H1 (cell line): ENCODE data around the gene ANXA3. TPM values are rescaled to one million over a fixed set of nuclear protein-coding genes. Genes with fewer than 3 reads are reported as not detected.

Source experiments
- BRCA1 ChIP-seq: IDR thresholded peaks from 2 replicates; pipeline ENCODE4 v1.6.1; 2012; ENCODE audit warnings: low read depth, low read length, improper control_type of control experiment
- CHD1 ChIP-seq: IDR thresholded peaks from 2 replicates; pipeline ENCODE4 v1.6.1; 2012; ENCODE audit warnings: low read depth, low read length, improper control_type of control experiment
- EZH2 ChIP-seq: fragments of 200-600 bp; sonication (generic); IDR thresholded peaks from 2 replicates; pipeline ENCODE4 v1.7.1; 2012; ENCODE audit warnings: low read depth, mild to moderate bottlenecking, moderate library complexity, low read length, inconsistent platforms; ENCODE audit not compliant: severe bottlenecking
- polyA plus RNA-seq, 7 experiments: library from polyadenylated mRNA; depleted of rRNA in 3 of 7; stranded (reverse) in 5 of 7; unstranded in 2 of 7; fragments of >200 nt in 5 of 7; fragments of 200-250 nt in 2 of 7; gene quantifications; 1 replicate in 5 of 7; 2 replicates in 1 of 7; 4 replicates in 1 of 7; pipeline versions ENCODE4 v1.2.1 to v1.2.3, GENCODE V29; 2011 to 2013; ENCODE audit warnings: missing spikeins in 2 of 7, mixed read lengths in 2 of 7
- total RNA-seq: library from RNA; stranded (reverse); fragmentation: NEBNext Ultra II Directional; extraction: Animal tissue kit (Norgen Biotek cat#: 25700); gene quantifications from 2 replicates; pipeline ENCODE4 v1.2.1, GENCODE V29; 2021
- TF ChIP-seq, protein P1 (sequence below): IDR thresholded peaks from 2 replicates; pipeline ENCODE4 v1.6.1; 2012; ENCODE audit warnings: inconsistent platforms
- TF ChIP-seq, protein P2 (sequence below): IDR thresholded peaks from 2 replicates; pipeline ENCODE4 v1.6.1; 2012; ENCODE audit warnings: low read length, inconsistent platforms

Gene ANXA3
- total and polyA plus RNA-seq, 2 of the 8 experiments (the other 6 are each of a cell fraction or from before 2014, with no cell fraction given), result 10.3 to 27.3 TPM

DNA sequence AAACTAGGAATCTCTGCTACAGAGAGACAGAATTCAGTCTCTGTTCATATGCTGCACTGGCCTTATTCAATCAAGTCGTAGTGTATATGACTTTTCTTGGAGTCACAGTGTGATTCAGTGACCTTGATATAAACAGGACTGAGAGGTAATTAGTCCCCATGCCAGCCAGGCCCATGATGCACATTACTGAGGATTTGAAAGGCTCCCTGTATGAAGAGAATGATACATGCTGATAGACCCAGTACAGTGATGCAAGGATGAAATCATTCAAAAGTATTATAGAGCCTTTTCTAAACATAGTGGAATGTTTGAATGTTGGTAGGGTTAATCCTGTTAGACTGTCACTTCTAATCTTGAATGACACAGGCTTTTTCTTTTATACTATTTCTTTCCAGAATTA is 34.1 kb downstream of the ANXA3 start (continued):
- TF ChIP-seq, protein P1, sequence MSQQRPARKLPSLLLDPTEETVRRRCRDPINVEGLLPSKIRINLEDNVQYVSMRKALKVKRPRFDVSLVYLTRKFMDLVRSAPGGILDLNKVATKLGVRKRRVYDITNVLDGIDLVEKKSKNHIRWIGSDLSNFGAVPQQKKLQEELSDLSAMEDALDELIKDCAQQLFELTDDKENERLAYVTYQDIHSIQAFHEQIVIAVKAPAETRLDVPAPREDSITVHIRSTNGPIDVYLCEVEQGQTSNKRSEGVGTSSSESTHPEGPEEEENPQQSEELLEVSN, result no peak
- TF ChIP-seq, protein P2, sequence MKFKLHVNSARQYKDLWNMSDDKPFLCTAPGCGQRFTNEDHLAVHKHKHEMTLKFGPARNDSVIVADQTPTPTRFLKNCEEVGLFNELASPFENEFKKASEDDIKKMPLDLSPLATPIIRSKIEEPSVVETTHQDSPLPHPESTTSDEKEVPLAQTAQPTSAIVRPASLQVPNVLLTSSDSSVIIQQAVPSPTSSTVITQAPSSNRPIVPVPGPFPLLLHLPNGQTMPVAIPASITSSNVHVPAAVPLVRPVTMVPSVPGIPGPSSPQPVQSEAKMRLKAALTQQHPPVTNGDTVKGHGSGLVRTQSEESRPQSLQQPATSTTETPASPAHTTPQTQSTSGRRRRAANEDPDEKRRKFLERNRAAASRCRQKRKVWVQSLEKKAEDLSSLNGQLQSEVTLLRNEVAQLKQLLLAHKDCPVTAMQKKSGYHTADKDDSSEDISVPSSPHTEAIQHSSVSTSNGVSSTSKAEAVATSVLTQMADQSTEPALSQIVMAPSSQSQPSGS, result no peak
- TF ChIP-seq CHD1 (no peak), BRCA1 (no peak), EZH2 (no peak)
